ENCODE measurements around the gene DNAAF1.

DNAAF1 gene

GRCh38 chr16:84132527-84133285 is 12.4 kb upstream of the DNAAF1 start:
- Histone ChIP-seq H3K4me3 (ENCODE audit: low read length) (no peak overlapping the region), H3K9ac (ENCODE audit: low read length) (no peak overlapping the region), H3K36me3 (ENCODE audit: control insufficient read depth, insufficient read depth, low read length) (peaks cover 2% of the 10 kb centered on the region), H3K27ac (ENCODE audit: low read depth, low read length) (no peak overlapping the region), H3K27me3 (ENCODE audit: control insufficient read depth, insufficient read depth, low read length) (no peaks in the 10 kb centered on the region), H3K4me1 (ENCODE audit: control insufficient read depth, insufficient read depth, low read length) (no peaks in the 10 kb centered on the region)

GRCh38 chr16:84136331-84137125 is 8.6 kb upstream of the DNAAF1 start:
- Histone ChIP-seq H3K4me3 (ENCODE audit: low read length) (no peak overlapping the region), H3K4me1 (ENCODE audit: control insufficient read depth, insufficient read depth, low read length) (no peaks in the 10 kb centered on the region), H3K27ac (ENCODE audit: low read depth, low read length) (no peak overlapping the region), H3K9ac (ENCODE audit: low read length) (no peak overlapping the region), H3K36me3 (ENCODE audit: control insufficient read depth, insufficient read depth, low read length) (no peaks in the 10 kb centered on the region), H3K27me3 (ENCODE audit: control insufficient read depth, insufficient read depth, low read length) (no peaks in the 10 kb centered on the region)

- Histone ChIP-seq H3K27ac (ENCODE audit: low read depth, low read length) (no peak overlapping the region), H3K9ac (ENCODE audit: low read length) (no peak overlapping the region), H3K4me1 (ENCODE audit: control insufficient read depth, insufficient read depth, low read length) (no peaks in the 10 kb centered on the region), H3K27me3 (ENCODE audit: control insufficient read depth, insufficient read depth, low read length) (no peaks in the 10 kb centered on the region), H3K4me3 (ENCODE audit: low read length) (no peak overlapping the region), H3K36me3 (ENCODE audit: control insufficient read depth, insufficient read depth, low read length) (no peaks in the 10 kb centered on the region)
Measured at GRCh38 chr16:84137287-84137686, 7.8 kb upstream of the DNAAF1 start.

GRCh38 chr16:84137769-84138357 is 7.2 kb upstream of the DNAAF1 start:
- Histone ChIP-seq H3K27me3 (ENCODE audit: control insufficient read depth, insufficient read depth, low read length) (no peaks in the 10 kb centered on the region), H3K4me3 (ENCODE audit: low read length) (no peak overlapping the region), H3K9ac (ENCODE audit: low read length) (no peak overlapping the region), H3K27ac (ENCODE audit: low read depth, low read length) (no peak overlapping the region), H3K4me1 (ENCODE audit: control insufficient read depth, insufficient read depth, low read length) (no peaks in the 10 kb centered on the region), H3K36me3 (ENCODE audit: control insufficient read depth, insufficient read depth, low read length) (no peaks in the 10 kb centered on the region)

- H3K4me3 ChIP-seq (ENCODE audit: low read length), result no peak overlapping the region
- H3K4me1 ChIP-seq (ENCODE audit: control insufficient read depth, insufficient read depth, low read length), result no peaks in the 10 kb centered on the region
- H3K36me3 ChIP-seq (ENCODE audit: control insufficient read depth, insufficient read depth, low read length), result no peaks in the 10 kb centered on the region
- H3K27ac ChIP-seq (ENCODE audit: low read depth, low read length), result no peak overlapping the region
- no peaks in the 10 kb centered on the region for H3K27me3 ChIP-seq (ENCODE audit: control insufficient read depth, insufficient read depth, low read length)
- no peak overlapping the region for H3K9ac ChIP-seq (ENCODE audit: low read length)
Measured at GRCh38 chr16:84138500-84138823, 6.6 kb upstream of the DNAAF1 start.

GRCh38 chr16:84138824-84139627 is 6.1 kb upstream of the DNAAF1 start:
- Histone ChIP-seq H3K36me3 (ENCODE audit: control insufficient read depth, insufficient read depth, low read length) (no peaks in the 10 kb centered on the region), H3K4me1 (ENCODE audit: control insufficient read depth, insufficient read depth, low read length) (no peaks in the 10 kb centered on the region), H3K27me3 (ENCODE audit: control insufficient read depth, insufficient read depth, low read length) (no peaks in the 10 kb centered on the region), H3K27ac (ENCODE audit: low read depth, low read length) (no peak overlapping the region), H3K9ac (ENCODE audit: low read length) (no peak overlapping the region), H3K4me3 (ENCODE audit: low read length) (no peak overlapping the region)

- Histone ChIP-seq H3K27ac (ENCODE audit: low read depth, low read length) (no peak overlapping the region), H3K27me3 (ENCODE audit: control insufficient read depth, insufficient read depth, low read length) (no peaks in the 10 kb centered on the region), H3K9ac (ENCODE audit: low read length) (no peak overlapping the region), H3K4me1 (ENCODE audit: control insufficient read depth, insufficient read depth, low read length) (no peaks in the 10 kb centered on the region), H3K36me3 (ENCODE audit: control insufficient read depth, insufficient read depth, low read length) (no peaks in the 10 kb centered on the region), H3K4me3 (ENCODE audit: low read length) (no peak overlapping the region)
Measured at GRCh38 chr16:84139628-84140258, 5.4 kb upstream of the DNAAF1 start.

- Histone ChIP-seq H3K4me3 (ENCODE audit: low read length) (no peak overlapping the region), H3K9ac (ENCODE audit: low read length) (no peak overlapping the region), H3K4me1 (ENCODE audit: control insufficient read depth, insufficient read depth, low read length) (no peaks in the 10 kb centered on the region), H3K27ac (ENCODE audit: low read depth, low read length) (no peak overlapping the region), H3K27me3 (ENCODE audit: control insufficient read depth, insufficient read depth, low read length) (no peaks in the 10 kb centered on the region), H3K36me3 (ENCODE audit: control insufficient read depth, insufficient read depth, low read length) (no peaks in the 10 kb centered on the region)
Measured at GRCh38 chr16:84141143-84141670, 3.9 kb upstream of the DNAAF1 start.

- H3K9ac ChIP-seq (ENCODE audit: low read length), result no peak overlapping the region
- H3K4me1 ChIP-seq (ENCODE audit: control insufficient read depth, insufficient read depth, low read length), result no peaks in the 10 kb centered on the region
- H3K27ac ChIP-seq (ENCODE audit: low read depth, low read length), result no peak overlapping the region
- no peaks in the 10 kb centered on the region for H3K36me3 ChIP-seq (ENCODE audit: control insufficient read depth, insufficient read depth, low read length)
- H3K27me3 ChIP-seq (ENCODE audit: control insufficient read depth, insufficient read depth, low read length), result no peaks in the 10 kb centered on the region
- no peak overlapping the region for H3K4me3 ChIP-seq (ENCODE audit: low read length)
Measured at GRCh38 chr16:84143081-84143480, 2.0 kb upstream of the DNAAF1 start.

- no peaks in the 10 kb centered on the region for H3K36me3 ChIP-seq (ENCODE audit: control insufficient read depth, insufficient read depth, low read length)
- H3K27ac ChIP-seq (ENCODE audit: low read depth, low read length), result no peak overlapping the region
- H3K27me3 ChIP-seq (ENCODE audit: control insufficient read depth, insufficient read depth, low read length), result no peaks in the 10 kb centered on the region
- peak overlapping the region; percentile 80 for H3K4me3 ChIP-seq (ENCODE audit: low read length)
- no peak overlapping the region for H3K9ac ChIP-seq (ENCODE audit: low read length)
- H3K4me1 ChIP-seq (ENCODE audit: control insufficient read depth, insufficient read depth, low read length), result no peaks in the 10 kb centered on the region
Measured at GRCh38 chr16:84143784-84144199, 1.3 kb upstream of the DNAAF1 start.

- Histone ChIP-seq H3K36me3 (ENCODE audit: control insufficient read depth, insufficient read depth, low read length) (no peaks in the 10 kb centered on the region), H3K27me3 (ENCODE audit: control insufficient read depth, insufficient read depth, low read length) (no peaks in the 10 kb centered on the region), H3K9ac (ENCODE audit: low read length) (peak overlapping the region; percentile 30), H3K4me3 (ENCODE audit: low read length) (peak overlapping the region; percentile 80), H3K27ac (ENCODE audit: low read depth, low read length) (peak overlapping the region; percentile 64), H3K4me1 (ENCODE audit: control insufficient read depth, insufficient read depth, low read length) (no peaks in the 10 kb centered on the region)
Measured at GRCh38 chr16:84144209-84144858, 774 bp upstream of the DNAAF1 start.
